Smooth muscle cell (in vitro differentiated cells): ENCODE measurements around the gene CALD1. TPM values are rescaled to one million over a fixed set of nuclear protein-coding genes. Genes with fewer than 3 reads are reported as not detected.

Experiments
- DNase-seq: peaks from one replicate; lab custom pipeline; 2025; ENCODE audit not compliant: unreplicated experiment; lab: John Stamatoyannopoulos, UW
- H2AFZ ChIP-seq: fragments of 200-600 bp; sonication (generic); 2 replicates; pipeline ENCODE4 v1.6.0; 2016; ENCODE audit warnings: antibody characterized with exemption, low read depth, mild to moderate bottlenecking
- H3F3A ChIP-seq: fragments of 200-600 bp; sonication (generic); 2 replicates; pipeline ENCODE4 v1.6.0; 2017; ENCODE audit warnings: antibody characterized with exemption, low read depth
- H3K27ac ChIP-seq: fragments of 200-600 bp; sonication (generic); 2 replicates; pipeline ENCODE4 v1.5.1; 2016; ENCODE audit warnings: low read depth, mild to moderate bottlenecking
- H3K27me3 ChIP-seq: fragments of 200-600 bp; sonication (generic); 2 replicates; pipeline ENCODE4 v1.6.1; 2016; ENCODE audit warnings: low read depth, mild to moderate bottlenecking
- H3K36me3 ChIP-seq: fragments of 200-600 bp; sonication (generic); 2 replicates; pipeline ENCODE4 v1.5.1; 2016; ENCODE audit warnings: low read depth
- H3K4me1 ChIP-seq: fragments of 200-600 bp; sonication (generic); 2 replicates; pipeline ENCODE4 v1.5.1; 2016; ENCODE audit warnings: low read depth
- H3K4me2 ChIP-seq: fragments of 200-600 bp; sonication (generic); 2 replicates; pipeline ENCODE4 v1.6.0; 2016; ENCODE audit warnings: mild to moderate bottlenecking
- H3K4me3 ChIP-seq: fragments of 200-600 bp; sonication (generic); 2 replicates; pipeline ENCODE4 v1.5.1; 2016; ENCODE audit warnings: mild to moderate bottlenecking
- H3K79me2 ChIP-seq: fragments of 200-600 bp; sonication (generic); 2 replicates; pipeline ENCODE4 v1.6.0; 2016; ENCODE audit warnings: low read depth, mild to moderate bottlenecking
- H3K9ac ChIP-seq: fragments of 200-600 bp; sonication (generic); 2 replicates; pipeline ENCODE4 v1.6.0; 2016; ENCODE audit warnings: low read depth
- H3K9me3 ChIP-seq: fragments of 200-600 bp; sonication (generic); replicated peaks from 2 replicates; pipeline ENCODE4 v1.5.1; 2016; ENCODE audit warnings: low read depth
- H4K20me1 ChIP-seq: fragments of 200-600 bp; sonication (generic); 2 replicates; pipeline ENCODE4 v1.6.0; 2016; ENCODE audit warnings: low read depth
- WGBS: methylation state at CpG from one replicate; pipeline ENCODE4 v1.1.7; 2016; ENCODE audit warnings: low lambda C conversion rate; 5-methylcytosine and 5-hydroxymethylcytosine counted together
- polyA plus RNA-seq: library from polyadenylated mRNA; unstranded; fragments of >200 nt; fragmentation: Nextera tagmentation; extraction: Ambion mirVana; gene quantifications from 2 replicates; pipeline ENCODE4 v1.2.1, GENCODE V29; 2016
- total RNA-seq: library from RNA; depleted of rRNA; stranded (reverse); fragments of >200 nt; gene quantifications from 2 replicates; pipeline ENCODE4 v1.2.3, GENCODE V29; 2014
- TF ChIP-seq, protein P1 (sequence below): fragments of 200-600 bp; sonication (generic); IDR thresholded peaks from 2 replicates; pipeline ENCODE4 v1.5.1; 2017; ENCODE audit warnings: borderline replicate concordance, mild to moderate bottlenecking, antibody characterized with exemption; ENCODE audit not compliant: insufficient read depth, poor library complexity, severe bottlenecking

The CALD1 gene
- total and polyA plus RNA-seq, 2 experiments from 2014 or later: 948 to 1,552 TPM

DNA sequence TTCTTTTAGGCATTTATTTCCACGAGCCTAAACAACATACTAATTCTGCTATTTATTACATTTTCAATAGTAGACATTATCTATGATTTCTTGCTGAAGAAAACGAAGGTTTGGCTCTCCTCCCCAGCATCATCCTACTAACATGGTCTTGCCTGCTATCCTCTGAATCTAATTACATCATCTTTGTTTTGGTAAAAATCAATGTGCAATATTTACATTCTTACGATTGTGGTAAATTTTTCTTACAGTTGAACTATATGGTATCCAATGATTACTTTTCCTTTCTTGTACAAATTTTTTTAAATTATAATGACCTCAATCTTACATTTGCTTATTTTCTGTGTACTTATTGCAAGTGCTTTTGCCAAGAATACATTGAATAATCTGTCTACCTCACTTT lies 7.0 kb upstream of the CALD1 start:
- H3K27me3 ChIP-seq: no peaks in the 10 kb centered on the region
- no peak overlapping the region for H3K9ac ChIP-seq

DNA sequence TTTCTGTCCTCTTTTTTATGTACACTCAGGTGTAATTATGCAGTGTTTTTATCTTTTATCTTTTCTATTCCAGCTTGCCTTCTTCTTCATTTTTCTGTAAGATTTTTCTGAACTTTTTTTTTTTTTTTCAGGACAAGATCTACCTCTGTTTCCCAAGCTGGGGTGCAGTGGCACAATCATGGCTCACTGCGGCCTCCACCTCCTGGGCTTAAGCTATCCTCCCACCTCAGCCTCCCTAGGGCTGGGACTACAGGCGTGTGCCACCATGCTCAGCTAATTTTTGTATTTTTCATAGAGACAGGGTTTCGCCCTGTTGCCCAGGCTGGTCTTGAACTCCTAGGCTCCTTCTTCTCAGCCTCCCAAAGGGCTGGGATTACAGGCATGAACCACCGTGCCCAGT lies 6.3 kb upstream of the CALD1 start:
- WGBS: 90% methylated on average over 4 of the region's 4 CpGs
- H4K20me1 ChIP-seq: no peaks in the 10 kb centered on the region
- no peak overlapping the region for H3K9ac ChIP-seq
- H3K27me3 ChIP-seq: no peaks in the 10 kb centered on the region
- TF ChIP-seq, protein P1, sequence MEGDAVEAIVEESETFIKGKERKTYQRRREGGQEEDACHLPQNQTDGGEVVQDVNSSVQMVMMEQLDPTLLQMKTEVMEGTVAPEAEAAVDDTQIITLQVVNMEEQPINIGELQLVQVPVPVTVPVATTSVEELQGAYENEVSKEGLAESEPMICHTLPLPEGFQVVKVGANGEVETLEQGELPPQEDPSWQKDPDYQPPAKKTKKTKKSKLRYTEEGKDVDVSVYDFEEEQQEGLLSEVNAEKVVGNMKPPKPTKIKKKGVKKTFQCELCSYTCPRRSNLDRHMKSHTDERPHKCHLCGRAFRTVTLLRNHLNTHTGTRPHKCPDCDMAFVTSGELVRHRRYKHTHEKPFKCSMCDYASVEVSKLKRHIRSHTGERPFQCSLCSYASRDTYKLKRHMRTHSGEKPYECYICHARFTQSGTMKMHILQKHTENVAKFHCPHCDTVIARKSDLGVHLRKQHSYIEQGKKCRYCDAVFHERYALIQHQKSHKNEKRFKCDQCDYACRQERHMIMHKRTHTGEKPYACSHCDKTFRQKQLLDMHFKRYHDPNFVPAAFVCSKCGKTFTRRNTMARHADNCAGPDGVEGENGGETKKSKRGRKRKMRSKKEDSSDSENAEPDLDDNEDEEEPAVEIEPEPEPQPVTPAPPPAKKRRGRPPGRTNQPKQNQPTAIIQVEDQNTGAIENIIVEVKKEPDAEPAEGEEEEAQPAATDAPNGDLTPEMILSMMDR: no peak
- H3K36me3 ChIP-seq: no peaks in the 10 kb centered on the region
- H3K27ac ChIP-seq: no peak overlapping the region
- peaks cover 5% of the 10 kb centered on the region for H3K79me2 ChIP-seq
- no peaks in the 10 kb centered on the region for H3K9me3 ChIP-seq
- peaks cover 12% of the 10 kb centered on the region for H3F3A ChIP-seq
- peaks cover 9% of the 10 kb centered on the region for H3K4me1 ChIP-seq
- H3K4me2 ChIP-seq: no peak overlapping the region
- H3K4me3 ChIP-seq: no peak overlapping the region
- no peak overlapping the region for H2AFZ ChIP-seq
- DNase-seq: no peak

More for the DNA sequence above, 7.0 kb upstream of the CALD1 start:
- Histone ChIP-seq H3K4me3 (no peak overlapping the region), H3K36me3 (no peaks in the 10 kb centered on the region), H4K20me1 (no peaks in the 10 kb centered on the region), H2AFZ (no peak overlapping the region), H3K9me3 (no peaks in the 10 kb centered on the region), H3K27ac (no peak overlapping the region), H3F3A (peaks cover 4% of the 10 kb centered on the region), H3K79me2 (peaks cover 5% of the 10 kb centered on the region), H3K4me1 (peaks cover 1% of the 10 kb centered on the region), H3K4me2 (no peak overlapping the region)
- TF ChIP-seq, protein P1: no peak
- WGBS: 78% methylated on average over 3 of the region's 3 CpGs
- no peak for DNase-seq

DNA sequence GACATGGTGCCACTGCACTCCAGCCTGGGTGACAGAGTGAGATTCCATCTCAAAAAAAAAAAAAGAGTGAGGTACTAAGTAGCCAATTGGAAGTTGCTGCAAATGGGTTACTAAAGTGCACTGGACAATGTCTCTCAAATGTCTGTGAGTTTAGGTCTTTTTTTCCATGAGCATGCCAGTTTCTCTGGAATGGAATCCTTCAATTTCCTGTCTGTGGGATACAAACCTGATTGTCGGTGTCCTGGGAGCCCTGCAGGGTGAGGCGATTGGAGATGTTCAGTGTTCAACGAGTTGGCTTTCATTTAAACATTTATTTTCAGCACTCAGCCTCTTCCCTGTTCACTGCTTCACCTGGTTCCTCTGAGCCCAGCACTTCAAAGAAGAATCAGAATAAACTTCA lies 5.3 kb upstream of the CALD1 start:
- WGBS: 55% methylated on average over 3 of the region's 3 CpGs

DNA sequence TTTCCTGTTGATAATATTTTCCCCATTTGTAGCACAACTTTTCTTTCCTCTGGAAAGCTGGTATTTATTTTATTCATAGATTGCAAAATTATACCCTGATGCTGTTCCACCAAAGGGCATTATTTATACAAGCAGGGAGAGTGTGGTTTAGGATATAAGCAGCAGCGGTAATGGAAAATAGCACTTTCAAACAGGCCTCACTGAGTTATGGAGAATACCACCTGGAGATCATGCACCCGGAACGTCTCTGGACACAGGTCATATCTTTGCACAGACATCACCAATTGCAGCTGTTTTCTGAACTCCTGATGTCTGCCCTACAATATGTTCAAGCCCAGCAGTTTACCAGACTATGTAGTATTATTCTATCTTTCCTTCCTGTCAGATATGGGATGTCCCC lies 2.0 kb upstream of the CALD1 start:
- Histone ChIP-seq H3K4me3 (no peak overlapping the region), H3F3A (peaks cover 36% of the 10 kb centered on the region), H3K9ac (peak overlapping the region; percentile 6), H3K27me3 (no peaks in the 10 kb centered on the region), H3K4me2 (peak overlapping the region; percentile 93), H3K36me3 (no peaks in the 10 kb centered on the region), H3K27ac (peak overlapping the region; percentile 92), H4K20me1 (peaks cover 30% of the 10 kb centered on the region), H3K4me1 (peaks cover 24% of the 10 kb centered on the region), H2AFZ (no peak overlapping the region), H3K9me3 (no peaks in the 10 kb centered on the region), H3K79me2 (peaks cover 34% of the 10 kb centered on the region)
- TF ChIP-seq, protein P1: no peak
- 49% methylated on average over 3 of the region's 3 CpGs for WGBS
- no peak for DNase-seq

More for the DNA sequence above, 5.3 kb upstream of the CALD1 start:
- peaks cover 5% of the 10 kb centered on the region for H3K79me2 ChIP-seq
- no peak overlapping the region for H3K9ac ChIP-seq
- H3K27me3 ChIP-seq: no peaks in the 10 kb centered on the region
- H3K36me3 ChIP-seq: no peaks in the 10 kb centered on the region
- no peaks in the 10 kb centered on the region for H3K9me3 ChIP-seq
- H3K4me3 ChIP-seq: no peak overlapping the region
- H3F3A ChIP-seq: peaks cover 20% of the 10 kb centered on the region
- H3K4me2 ChIP-seq: no peak overlapping the region
- no peak overlapping the region for H3K27ac ChIP-seq
- peaks cover 18% of the 10 kb centered on the region for H3K4me1 ChIP-seq
- H4K20me1 ChIP-seq: no peaks in the 10 kb centered on the region
- no peak overlapping the region for H2AFZ ChIP-seq
- TF ChIP-seq, protein P1: no peak
- DNase-seq: no peak
